LNCAP (cell line): ENCODE data around the gene CTSO.

ENCODE experiments used
- CTCF ChIP-seq: fragments of 450-650 bp; IDR thresholded peaks from 2 replicates; pipeline ENCODE4 v1.5.1; 2017; ENCODE audit warnings: mild to moderate bottlenecking

Gene CTSO

DNA sequence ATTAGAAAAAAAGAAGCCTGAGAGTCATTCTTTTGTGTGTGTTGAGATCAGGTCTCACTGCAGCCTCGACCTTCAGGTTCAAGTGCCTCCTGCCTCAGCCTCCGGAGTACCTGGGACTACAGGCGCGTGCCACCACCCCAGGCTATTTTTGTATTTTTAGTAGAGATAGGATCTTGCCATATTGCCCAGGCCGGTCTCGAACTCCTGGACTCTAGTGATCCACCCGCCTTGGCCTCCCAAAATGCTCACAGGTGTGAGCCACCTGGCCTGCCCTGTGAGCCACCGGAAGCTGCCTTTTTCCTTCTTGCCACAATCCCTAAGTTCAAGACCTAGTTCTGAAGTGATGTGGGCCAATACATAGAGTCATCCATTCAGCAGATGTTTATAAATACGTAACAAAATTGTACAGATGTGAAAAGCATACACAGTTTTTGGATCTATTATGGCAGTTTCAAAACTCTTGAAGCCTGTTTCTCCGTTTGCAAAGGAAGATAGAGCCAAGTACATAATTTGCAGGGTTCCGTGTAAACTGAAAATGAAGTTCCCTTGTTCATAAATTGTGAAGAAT lies 536 bp upstream of the CTSO start:
- TF ChIP-seq CTCF: no peak

DNA sequence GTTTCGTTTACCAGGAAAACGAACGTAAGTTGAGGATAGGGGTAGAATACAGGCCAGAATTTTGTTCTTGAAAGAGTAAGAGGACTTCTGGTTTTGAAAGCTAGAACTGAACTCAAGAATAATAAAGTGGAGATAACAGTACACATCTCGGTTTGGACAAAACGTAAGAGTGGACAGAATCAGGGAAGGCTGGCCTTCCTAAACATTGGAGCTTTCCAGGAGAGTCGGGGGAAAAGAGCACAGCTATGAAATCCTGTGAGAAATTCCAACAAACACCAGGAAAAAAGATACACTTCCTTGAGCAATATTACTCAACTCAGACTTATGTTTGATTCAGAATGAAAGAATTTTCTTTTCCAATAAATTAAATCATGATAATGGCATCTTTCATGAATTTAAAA lies 1.2 kb downstream of the CTSO start:
- TF ChIP-seq CTCF: no peak

- no peak for TF ChIP-seq CTCF
Observed at GRCh38 chr4:155950461-155950860, 3.2 kb downstream of the CTSO start.

DNA sequence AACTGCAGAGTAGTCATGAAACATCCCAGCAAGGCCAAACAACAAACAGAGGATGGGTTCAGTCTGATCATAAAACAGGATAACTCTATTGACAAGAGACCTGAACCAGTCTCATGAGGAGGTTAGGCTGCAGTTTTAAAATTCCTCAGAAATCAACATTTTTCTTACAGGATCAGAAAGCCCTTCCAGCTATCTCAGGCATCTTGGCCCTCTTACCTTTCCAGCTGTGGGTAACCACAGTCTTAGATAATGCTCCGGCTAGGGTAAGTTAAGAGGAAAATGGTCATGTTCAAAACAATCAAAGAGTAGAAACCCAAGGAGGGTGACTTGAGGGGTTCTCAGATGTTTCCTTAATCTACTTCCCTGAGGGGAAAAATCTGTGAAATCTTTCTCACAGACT lies 5.1 kb downstream of the CTSO start:
- TF ChIP-seq CTCF: no peak

- TF ChIP-seq CTCF: no peak
Observed at GRCh38 chr4:155946486-155946885, 7.2 kb downstream of the CTSO start.

DNA sequence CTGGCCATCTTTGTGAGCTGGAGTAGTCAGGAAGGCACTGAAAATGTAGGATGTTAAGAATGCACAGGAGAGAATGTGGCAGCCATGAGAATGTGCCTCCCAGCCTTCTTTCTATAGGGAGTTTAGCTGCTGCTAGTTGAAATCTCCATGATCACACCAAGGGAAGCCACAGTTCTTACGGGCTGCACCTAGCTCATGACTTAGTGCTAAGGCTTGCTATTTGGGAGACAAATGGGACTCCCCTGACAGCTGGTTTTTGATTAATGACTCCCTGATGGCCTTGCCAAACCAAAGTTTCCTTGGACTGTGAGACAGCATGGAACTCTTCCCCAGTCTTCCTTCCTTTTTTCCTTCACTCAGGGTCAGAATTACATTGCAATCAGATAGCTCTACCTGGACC lies 9.2 kb downstream of the CTSO start:
- no peak for TF ChIP-seq CTCF

GRCh38 chr4:155943605-155944291 lies 9.9 kb downstream of the CTSO start:
- no peak for TF ChIP-seq CTCF

- TF ChIP-seq CTCF: no peak
Observed at GRCh38 chr4:155941820-155942219, 11.8 kb downstream of the CTSO start.
